ENCODE data around the gene PANK4.
A peak's percentile ranks its signal among the peaks of the same experiment; 100 is the strongest.

The PANK4 gene

DNA sequence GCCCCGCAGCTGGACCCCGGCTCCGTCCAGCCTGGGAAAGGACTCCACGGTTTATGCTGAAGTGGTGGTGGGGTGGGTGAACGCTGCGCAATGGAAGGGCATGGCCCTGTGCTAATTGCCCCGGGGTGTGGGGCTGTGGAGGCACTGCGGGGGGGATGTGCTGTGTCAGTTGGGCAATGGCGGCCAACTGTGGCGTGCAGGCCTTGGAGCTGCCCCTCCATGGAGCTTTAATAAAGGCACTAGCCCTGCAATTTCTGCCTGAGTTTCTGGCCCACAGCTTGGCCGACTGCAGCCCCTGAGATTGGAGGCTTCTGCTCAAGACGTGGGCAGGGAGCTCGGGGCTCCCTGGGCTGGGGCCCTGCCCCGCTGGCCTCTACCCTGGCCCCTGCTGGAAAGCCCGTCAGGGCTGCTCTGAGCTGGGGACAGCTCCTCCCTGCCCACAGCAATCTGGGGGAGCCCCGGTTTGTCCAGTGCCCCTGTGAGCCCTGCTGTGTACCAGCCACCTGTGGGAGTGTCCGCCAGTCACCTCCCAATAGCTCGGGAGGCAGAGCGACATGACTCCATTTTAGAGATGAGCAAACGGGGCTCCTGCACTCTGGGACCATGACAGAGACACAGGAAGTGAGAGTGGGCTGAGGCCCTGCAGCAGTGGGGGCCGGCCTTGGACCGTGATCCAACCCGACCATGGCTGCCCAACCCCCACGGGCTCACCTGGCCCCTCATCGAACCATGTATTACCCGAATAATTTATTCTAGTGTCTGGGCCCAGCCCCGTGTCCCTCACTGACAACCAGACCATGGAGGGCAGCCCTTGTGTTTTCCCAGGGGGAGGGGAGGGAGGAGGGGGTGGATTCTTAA, 21.0 kb upstream of the PANK4 start:
- peak overlapping the region; percentile 71 for H3K4me3 ChIP-seq (ENCODE audit: low read length)
- no peak for DNase-seq (ENCODE audit: low read depth, low spot score)

DNA sequence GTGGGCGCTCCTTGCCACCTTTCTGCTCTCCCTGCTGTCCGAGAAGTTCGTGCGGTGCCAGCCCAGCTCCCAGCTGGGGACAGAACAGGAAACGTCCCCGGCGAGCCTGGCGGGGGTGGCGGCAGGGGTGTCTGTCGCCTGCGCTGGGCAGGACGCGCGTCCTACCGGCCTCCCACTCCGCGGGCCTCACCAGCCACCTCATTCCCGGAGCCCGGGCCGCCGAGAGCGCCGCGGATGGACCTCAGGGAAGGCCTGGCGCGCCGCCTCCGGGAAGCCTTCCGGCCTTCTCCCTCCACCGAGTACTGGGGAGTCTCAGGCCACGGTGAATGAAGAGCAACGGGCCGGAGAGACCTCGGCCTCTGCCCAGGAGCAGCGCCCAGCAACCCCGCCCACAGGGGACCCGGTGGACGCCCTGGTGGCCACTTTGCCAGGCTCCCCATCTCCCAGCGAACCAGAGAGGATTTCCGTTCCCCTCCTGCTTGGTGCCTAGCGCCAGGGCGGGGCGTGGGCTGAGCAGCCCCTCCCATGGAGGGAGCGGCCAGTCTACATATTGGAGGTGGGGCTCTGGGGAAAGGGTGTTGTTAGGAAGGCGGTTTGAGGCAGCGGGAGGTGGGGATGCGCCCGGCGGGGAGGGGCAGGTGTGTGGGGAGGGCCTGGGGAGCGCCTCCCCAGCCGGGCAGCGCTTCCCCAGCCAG, 20.3 kb upstream of the PANK4 start:
- DNase-seq (ENCODE audit: low read depth, low spot score) = peak; percentile 93
- H3K4me3 ChIP-seq (ENCODE audit: low read length) = peak overlapping the region; percentile 71

DNA sequence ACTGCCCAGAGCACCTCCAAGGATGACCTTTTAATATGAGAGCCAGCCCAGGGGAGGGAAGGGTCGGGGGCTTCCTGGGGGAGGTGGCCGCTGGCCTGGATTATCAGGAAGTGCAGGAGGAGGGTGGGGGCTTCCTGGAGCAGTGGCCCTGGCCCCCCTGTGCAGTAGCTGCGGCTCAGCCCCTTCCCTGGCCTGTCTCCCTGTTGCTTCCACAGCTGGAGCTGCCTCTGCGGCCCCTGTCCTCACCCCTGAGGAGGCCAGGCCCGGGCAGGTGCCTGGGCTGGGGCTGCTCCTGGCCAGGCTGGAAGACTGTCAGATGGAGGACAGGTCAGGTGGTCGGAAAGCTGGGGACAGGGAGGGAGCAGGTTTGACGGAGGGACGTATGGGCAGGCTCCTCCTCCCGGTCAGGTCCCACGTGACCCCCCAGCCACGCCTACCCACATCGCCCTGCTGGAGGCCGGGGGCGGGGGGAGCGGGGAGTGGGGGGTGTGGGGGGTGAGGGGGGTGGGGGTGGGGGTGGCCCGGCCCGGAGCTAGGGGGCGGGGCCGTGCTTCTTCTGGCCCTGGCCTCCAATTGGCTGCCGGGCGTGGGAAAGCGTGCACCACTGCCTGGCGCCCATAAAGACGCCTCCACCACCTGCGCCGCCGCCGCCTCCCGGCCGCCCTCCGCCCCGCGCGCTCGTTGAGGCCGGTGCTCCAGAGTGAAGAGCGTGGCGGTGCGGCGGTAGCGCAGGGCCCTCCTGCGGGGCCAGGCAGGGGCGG, 19.5 kb upstream of the PANK4 start:
- DNase-seq (ENCODE audit: low read depth, low spot score) = peak; percentile 85
- peak overlapping the region; percentile 71 for H3K4me3 ChIP-seq (ENCODE audit: low read length)

DNA sequence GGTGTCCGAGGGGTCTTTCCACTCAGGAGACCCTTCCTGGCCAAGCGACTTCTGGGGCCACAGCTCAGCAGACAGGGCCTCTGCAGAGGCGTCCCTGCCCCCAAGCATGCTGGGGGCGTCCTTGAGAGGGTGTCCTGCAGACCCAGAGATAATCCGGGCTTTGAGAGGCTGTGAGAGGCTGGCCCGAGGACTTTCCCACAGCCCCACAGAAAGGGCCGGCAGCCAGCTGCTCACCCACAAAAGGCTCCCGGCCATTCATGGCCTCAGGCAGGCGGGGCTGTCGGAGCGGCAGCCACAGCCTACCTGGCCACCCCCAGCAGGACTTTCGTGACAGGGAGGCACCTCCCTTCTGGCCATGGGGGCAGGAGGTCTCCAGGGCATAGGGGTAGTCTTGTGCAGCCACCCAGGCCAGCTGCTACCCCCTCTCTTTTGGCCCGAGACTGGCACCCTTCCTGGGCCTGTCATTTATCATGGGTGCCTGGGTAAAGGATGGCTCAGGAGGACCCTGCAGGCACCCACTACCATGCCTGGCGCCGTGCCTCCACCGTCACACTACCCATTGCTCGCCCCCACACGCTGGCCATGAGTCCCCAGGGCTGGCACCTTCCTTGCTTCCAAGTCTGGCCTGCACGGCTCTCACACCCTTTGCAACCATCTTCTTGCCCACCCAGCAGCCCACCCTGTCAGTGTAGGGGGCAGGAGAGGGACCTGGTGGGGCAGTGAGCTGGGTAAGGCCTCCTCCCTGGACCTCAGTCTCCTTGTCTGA, 18.7 kb upstream of the PANK4 start:
- DNase-seq (ENCODE audit: low read depth, low spot score) = no peak
- H3K4me3 ChIP-seq (ENCODE audit: low read length) = peak overlapping the region; percentile 51; the same call in 1 of the 2 replicates

DNA sequence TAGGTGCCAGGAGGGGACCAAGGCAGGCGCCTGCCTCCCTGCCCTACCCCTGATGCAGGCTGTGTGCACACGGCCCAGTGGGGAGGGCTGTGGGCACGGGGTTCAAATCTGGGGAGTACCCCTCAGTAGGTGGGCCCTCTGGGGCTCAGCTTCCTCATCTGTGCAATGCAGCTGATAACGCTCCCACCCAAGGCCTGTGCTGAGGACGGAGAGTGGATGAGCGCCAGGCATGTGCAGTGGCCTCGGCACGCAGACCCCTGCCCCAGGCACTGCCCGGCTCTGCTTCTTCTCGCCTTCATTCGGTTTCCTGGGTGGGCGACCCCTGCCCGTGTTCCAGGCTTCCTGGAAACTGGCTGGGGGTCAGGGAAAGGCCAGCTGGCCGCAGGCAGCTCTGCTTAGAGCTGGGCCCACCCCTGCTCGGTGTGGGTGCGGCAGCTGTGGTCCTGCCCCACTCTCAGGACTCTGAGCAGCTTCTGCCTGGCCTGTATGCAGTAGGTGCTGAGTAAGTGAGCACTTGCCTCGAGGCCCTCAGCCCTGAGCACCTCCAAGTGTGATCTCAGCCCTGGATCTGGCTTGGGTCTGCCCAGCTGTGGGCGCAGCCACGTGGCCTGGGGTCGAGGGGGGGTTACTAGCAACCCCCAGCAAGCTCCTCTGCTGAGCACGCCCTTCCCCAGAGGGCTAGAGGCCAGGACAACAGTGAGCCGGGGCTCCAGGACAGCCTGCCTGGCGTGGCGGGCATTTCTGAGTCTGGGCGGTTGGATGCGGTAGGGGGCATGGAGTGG, 17.9 kb upstream of the PANK4 start:
- H3K4me3 ChIP-seq (ENCODE audit: low read length) = no peak overlapping the region
- no peak for DNase-seq (ENCODE audit: low read depth, low spot score)

DNA sequence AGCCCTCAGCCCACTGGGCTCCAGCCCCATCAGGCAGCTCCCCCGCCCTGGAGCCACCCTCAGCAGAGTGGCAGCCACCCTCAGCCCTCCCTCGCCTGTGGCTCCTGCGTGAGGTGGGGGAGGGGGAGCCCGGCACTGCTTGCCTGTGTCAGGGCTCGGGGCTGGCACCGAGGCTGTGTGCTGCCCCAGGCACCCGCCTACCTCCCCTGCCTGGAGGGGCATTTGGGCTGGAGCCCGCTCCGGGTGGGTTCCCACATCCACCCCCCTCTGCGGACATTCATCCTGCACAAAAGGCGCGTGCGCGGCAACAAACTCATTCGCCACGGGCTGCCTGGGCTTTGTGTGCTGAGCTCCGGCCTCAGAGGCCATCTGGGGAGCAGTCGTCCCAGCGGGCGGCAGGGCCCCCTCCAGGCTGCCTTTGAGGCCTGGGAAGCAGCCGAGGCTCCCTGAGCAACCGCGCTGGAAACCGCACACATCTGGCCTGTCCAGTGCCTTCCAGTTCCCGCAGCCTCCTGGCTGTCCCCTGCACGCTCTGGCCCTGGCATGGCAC, 17.2 kb upstream of the PANK4 start:
- no peak overlapping the region for H3K4me3 ChIP-seq (ENCODE audit: low read length)
- DNase-seq (ENCODE audit: low read depth, low spot score) = no peak

DNA sequence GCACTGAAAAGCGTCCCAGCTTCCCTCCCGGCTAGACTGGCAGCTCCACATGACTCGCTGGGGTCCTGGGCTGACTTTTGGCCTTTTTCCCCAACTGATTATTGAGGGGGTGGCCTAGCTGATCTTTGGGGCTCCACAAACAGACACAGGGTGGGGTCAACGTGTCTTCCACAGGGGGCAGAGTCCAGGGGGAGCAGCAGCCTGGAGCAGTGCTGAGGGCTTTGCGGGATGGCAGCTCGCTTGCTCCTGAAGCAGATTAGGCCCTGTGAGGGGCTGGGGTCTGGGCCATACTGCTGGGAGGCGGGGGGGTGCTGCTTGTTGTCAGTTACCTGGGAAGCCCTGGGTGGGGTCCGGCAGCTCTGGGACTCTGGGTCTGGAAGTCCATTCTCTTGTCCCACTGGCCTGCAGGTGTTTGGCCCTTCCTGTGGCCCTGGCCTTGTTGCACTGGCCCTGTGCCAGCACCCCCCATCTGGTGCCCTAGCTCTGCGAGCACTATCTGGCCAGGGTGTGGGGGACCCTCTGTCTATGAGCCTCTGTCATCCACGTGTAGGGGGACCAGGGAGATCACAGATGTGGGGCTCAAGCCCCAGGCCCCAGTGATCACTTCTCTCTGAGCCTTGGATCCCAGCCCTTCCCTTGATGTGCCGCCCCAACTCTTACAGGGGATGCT, 16.0 kb upstream of the PANK4 start:
- no peak for DNase-seq (ENCODE audit: low read depth, low spot score)

DNA sequence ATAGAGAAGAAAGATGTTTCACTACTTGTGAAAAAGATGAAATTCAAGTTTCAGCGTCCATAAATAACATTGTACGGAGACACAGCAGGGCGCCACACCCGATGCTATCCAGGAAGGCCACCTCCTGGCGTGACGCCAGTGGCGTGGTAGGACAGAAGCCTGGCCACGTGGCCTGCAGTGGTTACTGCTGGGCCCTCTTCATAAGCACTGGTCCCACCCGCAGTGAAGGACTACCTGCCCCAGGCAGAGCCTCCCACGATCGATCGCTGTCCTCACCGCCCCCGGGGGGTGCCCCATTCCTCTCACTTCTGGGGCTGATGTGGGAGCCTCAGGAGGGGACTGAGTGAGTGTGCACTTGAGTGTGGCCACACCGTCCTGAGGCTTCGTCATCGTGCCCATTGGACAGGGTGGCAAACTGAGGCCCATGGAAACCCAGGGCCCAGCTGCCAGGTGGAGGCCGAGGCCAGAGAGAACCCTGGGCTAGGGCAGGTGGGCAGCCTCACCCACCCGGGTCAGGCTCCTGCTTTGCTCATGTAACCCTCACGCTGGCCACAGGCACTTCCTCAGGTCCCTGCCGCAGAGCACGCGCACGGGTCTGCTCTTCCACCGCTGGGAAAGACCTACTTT, 15.3 kb upstream of the PANK4 start:
- H3K4me3 ChIP-seq (ENCODE audit: low read length) = no peak overlapping the region
- DNase-seq (ENCODE audit: low read depth, low spot score) = no peak

More for the DNA sequence above, 16.0 kb upstream of the PANK4 start:
- no peak overlapping the region for H3K4me3 ChIP-seq (ENCODE audit: low read length)

DNA sequence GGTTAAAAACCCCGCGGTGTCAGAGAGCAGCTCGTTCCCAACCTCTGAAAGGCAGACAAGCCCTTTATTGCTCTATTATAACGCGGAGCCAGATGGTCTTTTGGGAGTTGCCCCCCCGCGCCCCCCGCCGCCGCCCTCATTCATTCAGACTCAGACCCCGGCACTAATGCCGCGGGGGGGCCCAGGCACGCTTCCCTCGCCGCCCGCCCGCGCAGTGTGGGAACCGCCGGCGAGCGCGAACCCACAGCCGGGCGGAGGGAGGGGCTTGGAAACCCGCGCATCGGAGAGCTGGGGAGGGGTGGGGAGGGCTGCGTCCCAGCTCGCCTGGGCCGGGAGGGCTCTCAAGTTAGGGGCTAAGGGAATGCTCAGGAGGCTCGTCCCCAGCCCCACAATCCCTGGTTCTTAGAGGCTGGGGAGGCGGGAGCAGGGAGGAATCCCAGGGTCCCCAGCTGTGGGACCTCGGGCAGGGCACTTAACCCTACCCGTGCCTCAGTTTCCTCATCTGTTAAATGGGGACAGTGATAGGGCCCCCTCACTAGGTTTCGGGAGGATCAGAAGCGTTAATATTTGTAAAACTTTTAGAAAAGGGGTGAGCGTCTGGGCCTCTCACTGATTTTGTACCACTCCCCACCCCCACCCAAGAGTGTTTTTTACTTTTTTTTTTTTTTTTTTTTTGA, 14.6 kb upstream of the PANK4 start:
- no peak for DNase-seq (ENCODE audit: low read depth, low spot score)
- H3K4me3 ChIP-seq (ENCODE audit: low read length) = peak overlapping the region; percentile 32

DNA sequence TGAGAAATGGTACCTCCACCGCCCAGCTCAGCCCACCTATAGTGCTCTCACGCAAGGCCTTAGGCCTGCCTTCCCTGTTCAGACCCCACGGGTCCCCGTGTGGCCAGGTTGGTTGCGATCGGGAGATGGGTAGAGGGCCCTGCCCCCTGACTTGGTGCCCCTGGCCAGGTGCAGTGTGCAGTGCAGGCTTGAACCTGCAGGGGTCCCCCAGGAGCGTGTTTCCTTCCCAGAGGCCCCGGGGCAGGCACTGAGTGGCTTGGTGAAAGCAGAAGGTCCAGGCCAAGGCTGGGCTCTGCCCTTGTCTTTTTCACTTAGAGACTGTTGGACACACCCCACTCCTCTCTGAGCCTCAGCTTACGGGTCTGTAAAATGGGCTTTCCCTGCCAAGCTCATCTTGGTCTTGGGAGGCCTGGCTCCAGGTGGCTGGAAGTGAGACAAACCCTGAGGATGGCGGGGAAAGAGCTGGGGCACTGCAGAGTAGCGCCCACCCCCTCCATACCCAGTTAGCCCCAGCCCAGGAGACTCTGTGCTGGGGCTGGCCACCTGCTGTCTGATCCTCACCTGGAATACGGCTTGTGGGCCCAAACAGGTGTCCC, 13.0 kb upstream of the PANK4 start:
- DNase-seq (ENCODE audit: low read depth, low spot score) = no peak
- H3K4me3 ChIP-seq (ENCODE audit: low read length) = no peak overlapping the region

DNA sequence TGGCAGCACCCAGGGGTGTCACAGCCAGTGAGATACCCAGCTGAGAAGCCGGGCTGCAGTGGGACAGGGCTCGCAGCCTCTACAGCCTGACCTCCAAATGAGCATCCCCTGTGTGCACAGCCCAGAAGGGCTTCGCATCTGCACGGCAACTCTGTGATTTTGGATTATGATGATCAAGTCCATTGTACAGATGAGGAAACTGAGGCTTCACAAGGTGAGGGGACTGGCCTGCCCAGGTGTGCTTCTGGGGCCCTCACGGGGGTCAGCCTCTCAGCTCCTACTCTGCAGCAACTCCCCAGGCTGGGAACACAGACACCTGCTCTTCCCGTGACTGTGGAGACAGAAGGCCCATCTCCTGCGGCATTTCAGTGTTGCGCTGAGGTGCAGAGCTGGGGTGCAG, 12.5 kb upstream of the PANK4 start:
- no peak for DNase-seq (ENCODE audit: low read depth, low spot score)
- no peak overlapping the region for H3K4me3 ChIP-seq (ENCODE audit: low read length)

DNA sequence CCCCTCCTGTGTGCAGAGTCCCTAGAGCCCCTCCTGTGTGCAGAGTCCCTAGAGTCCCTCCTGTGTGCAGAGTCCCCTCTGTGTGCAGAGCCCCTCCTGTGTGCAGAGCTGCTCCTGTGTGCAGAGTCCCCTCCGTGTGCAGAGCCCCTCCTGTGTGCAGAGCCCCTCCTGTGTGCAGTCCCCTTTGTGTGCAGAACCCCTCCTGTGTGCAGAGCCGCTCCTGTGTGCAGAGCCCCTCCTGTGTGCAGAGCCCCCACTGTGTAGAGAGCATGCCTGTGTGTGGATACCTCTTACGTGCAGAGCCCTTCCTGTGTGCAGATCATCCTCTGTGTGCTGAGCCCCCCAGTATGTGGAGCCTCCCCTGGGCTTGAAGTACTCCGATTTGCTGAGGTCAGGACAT, 12.0 kb upstream of the PANK4 start:
- no peak for DNase-seq (ENCODE audit: low read depth, low spot score)
- no peak overlapping the region for H3K4me3 ChIP-seq (ENCODE audit: low read length)

DNA sequence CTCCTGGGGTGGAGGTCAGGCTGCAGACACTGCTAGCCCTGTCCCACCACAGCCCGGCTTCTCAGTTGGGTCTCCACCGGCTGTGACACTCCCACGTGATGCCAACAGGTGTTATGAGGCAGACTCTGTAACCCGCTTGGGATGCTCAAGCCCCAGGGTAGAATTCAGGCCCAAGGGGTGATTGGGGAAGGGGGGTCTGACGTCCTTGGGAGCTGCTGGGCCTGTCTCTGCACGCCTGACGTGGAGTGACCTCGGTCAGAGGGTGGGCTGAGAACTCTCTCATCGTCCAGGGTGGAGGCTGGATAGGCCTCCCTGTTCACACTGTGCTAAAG, 11.4 kb upstream of the PANK4 start:
- no peak for DNase-seq (ENCODE audit: low read depth, low spot score)

DNA sequence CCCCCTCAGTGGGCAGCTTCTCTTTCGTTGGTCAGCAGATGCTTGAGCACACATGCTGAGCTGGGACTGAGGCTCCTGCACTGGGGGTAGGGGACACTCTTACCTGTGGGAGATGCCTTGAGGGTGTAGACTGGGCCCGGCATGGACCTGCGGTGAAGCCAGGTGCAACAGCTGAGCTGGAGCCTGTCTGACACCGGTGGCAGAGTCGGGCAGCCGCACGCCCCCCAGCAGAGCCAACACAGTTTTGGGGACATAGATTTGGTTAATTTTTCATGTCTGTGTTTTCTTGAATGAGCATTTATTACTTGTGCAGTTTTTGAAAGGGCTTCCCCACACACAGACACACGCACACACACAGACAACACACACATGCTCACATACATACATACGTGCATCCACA, 9.6 kb upstream of the PANK4 start:
- no peak overlapping the region for H3K4me3 ChIP-seq (ENCODE audit: low read length)
- no peak for DNase-seq (ENCODE audit: low read depth, low spot score)

More for the DNA sequence above, 11.4 kb upstream of the PANK4 start:
- H3K4me3 ChIP-seq (ENCODE audit: low read length) = no peak overlapping the region

DNA sequence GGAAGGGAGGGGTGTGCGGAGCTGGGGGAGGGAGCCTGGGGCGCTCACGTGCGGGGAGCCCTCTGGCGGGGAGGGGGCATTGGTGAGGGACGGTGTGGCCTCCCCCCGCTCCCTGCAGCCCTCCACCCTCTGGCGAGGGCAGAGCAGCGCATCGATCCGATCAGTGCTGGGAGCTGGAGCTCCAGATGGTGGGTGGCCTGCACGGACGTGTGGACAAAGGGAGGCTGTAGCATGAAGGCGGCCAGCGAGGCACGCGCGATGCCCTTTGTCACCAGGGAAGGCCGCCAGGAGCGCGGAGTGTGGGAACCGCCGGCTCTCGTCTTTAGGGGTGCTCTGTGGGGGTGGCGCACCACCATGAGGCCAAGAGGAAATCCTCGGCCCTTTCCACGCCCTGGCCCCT, 9.1 kb upstream of the PANK4 start:
- DNase-seq (ENCODE audit: low read depth, low spot score) = no peak

DNA sequence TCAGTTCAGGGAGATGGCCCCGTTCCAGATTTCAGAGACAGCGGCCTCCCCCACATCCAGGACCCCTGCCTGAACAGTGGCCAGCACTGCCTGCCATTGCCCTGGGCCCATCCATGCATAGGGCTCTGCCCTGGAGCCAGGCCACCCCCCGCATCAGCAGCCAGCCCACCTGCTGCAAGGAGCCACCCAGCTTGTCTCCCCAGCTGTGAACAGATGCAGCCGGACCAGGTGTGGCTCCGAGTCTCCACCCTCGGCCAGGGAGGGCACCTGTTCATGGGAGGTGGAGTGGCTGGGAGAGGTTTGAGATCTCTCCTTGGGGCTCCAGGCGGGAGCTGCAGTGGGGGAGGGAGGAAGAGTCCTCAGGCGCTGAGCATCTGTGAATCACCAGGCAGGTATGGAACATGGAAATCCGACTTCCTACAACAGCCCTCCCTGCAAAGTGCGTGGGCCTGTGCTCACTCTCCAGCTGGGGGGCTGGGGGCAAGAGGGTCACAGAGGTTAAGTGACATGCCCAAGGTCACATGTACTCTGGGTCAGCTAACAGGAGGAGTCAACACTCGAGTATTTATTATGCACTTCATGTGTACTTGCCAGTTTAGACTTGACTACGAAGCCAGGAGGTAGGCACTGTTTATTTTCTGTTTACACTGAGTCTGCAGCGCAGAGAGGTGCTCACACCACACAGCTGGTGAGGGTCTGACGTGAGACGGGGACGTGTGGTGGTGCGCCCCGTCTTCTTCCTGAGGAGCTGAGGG, 8.5 kb upstream of the PANK4 start:
- H3K4me3 ChIP-seq (ENCODE audit: low read length) = no peak overlapping the region
- no peak for DNase-seq (ENCODE audit: low read depth, low spot score)

More for the DNA sequence above, 9.1 kb upstream of the PANK4 start:
- H3K4me3 ChIP-seq (ENCODE audit: low read length) = no peak overlapping the region

Data from Jurkat, Clone E6-1 (cell line).